ENCODE data around the gene GTF3A.

GRCh38 chr13:27396252-27396846 lies 28.1 kb upstream of the GTF3A start:
- TF ChIP-seq, protein P1, sequence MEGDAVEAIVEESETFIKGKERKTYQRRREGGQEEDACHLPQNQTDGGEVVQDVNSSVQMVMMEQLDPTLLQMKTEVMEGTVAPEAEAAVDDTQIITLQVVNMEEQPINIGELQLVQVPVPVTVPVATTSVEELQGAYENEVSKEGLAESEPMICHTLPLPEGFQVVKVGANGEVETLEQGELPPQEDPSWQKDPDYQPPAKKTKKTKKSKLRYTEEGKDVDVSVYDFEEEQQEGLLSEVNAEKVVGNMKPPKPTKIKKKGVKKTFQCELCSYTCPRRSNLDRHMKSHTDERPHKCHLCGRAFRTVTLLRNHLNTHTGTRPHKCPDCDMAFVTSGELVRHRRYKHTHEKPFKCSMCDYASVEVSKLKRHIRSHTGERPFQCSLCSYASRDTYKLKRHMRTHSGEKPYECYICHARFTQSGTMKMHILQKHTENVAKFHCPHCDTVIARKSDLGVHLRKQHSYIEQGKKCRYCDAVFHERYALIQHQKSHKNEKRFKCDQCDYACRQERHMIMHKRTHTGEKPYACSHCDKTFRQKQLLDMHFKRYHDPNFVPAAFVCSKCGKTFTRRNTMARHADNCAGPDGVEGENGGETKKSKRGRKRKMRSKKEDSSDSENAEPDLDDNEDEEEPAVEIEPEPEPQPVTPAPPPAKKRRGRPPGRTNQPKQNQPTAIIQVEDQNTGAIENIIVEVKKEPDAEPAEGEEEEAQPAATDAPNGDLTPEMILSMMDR (IDR thresholded peaks at IDR 0.05), result no peak
- no peak for TF ChIP-seq POLR2A (IDR thresholded peaks at IDR 0.05)
- TF ChIP-seq EP300 (IDR thresholded peaks at IDR 0.05), result no peak
- TF ChIP-seq POLR2AphosphoS5 (IDR thresholded peaks at IDR 0.05), result no peak
